NCI-H82 treated with DMSO at 0.1 percent for 48 hours (cell line): Measurements from ENCODE around the gene SCMH1.

Source experiments
- DNase-seq: peaks from one replicate; lab custom pipeline; 2025; ENCODE audit not compliant: unreplicated experiment; lab: John Stamatoyannopoulos, UW

Gene SCMH1

GRCh38 chr1:41032147-41032546 is 210.0 kb downstream of the SCMH1 start:
- no peak for DNase-seq

DNA sequence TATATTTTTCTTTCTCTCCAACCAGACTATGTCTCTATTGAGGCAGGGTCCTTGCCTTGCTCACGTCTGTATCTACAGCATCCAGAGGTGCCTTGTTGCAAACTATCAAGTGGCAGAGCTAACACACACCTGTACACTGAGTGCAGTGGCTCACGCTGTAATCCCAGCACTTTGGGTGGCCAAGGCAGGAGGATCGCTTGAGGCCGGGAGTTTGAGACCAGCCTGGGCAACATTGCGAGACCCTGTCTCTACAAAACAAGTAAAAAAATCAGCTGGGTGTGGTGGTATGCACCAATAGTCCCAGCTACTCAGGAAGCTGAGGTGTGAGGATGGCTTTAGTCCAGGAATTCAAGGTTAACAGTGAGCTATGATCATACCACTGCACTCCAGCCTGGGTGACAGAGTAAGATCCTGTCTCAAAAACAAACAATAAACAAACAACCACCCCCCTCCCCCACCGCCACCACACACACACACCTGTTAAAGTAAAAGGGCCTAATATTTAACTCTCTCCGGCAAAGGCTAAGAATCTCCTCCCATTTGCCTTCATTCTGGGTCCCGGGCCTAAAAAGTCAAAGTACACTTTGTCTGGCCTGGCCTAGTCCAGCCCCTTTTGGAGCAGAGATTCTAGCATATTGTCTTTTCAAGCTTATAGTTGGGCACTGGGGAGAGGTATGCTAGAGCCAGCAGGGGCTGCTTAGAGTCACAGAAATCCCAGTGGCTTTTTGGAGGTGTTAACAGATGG is 211.1 kb downstream of the SCMH1 start:
- no peak for DNase-seq

- no peak for DNase-seq
Observed at GRCh38 chr1:41028034-41028642, 214.0 kb downstream of the SCMH1 start.

DNA sequence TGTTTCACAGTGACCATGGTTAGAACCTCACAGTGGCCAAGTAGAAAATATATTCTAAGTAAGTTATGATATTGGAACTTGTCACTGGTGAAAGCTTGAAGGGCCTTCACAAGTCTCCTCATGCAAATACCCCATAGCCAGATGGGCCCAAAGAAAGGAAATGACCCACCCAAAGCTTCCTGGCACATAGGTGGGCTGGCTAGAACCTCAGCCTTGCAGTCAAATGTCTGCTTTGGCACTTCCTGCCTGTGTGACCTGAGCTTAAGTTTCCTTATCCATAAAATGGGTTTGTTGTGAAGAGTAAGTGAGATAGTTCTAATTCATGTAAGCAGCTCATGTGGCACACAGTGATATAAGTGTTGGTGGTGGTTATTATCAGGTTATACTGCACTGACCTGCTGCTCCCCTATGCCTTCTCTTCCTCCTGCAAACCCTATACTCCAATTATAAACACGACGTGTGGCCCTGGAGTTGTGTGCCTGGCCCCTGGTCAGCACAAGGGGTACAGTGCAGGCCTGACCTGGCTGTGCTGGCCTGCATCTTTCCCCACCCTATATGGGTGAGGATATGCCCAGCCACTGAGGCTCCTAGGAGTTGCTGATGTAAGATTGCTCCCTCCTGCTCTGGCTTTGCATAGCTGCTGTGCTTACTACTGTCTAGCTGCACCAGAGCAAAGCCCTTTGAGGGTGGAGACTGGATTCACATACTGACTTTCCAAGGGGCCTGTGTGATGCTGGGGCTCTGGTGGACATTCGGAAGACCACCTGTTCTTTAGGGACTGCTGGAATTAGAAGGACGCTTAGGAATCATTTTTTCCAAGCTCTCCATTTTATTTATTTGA is 215.9 kb downstream of the SCMH1 start:
- no peak for DNase-seq

DNA sequence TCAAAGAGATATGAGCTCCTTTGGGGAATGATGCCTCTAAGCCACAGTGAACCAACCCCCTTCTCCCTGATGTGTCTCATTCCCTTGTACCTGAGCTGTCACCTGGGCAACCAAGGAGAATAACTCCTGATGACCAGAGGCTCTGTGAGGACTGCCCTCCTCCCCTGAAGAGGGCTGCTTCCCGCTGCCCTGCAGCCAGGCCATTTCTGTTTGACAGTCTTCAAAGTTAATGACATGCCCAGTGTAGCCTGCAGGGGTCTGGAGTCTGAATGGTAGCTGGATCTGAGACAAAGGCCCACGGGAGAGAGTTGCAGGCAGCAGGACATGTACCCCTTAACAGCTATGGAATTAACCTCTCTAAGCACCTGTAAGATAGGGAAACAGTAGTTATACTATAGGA is 217.2 kb downstream of the SCMH1 start:
- DNase-seq, result no peak

DNA sequence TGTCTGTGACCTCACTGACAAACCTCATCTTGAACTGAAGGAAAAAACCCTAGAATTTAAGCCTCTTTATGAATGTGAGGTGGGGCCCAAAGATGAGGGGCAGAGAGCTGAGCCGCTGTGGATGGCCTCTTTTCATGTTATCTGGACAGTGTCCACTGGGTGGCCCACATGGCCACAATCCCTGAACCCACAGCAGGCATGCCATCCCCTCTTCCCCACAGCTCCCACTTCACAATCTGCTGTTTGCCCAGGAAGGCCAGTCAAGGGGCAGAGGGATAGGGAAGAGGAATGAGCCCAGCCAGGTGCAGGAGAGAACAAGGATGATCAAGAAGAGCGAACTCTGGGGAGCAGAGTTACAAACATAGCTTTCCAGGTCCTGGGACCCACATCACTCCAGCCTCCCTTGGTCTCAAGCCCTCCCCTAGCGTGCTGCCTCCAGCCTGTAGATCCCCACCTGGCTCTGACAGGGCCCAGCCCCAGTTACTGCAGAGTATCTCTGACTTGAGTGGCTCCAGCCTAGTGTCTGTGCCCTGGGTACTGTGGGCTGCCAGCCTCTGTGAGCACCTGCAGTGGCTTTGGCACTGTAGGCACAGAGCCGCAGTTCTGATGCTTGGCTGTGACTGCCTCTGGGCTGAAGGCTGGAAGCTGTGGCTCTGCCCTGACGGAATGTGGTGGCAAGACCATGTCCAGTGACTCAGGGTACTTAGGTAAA is 218.7 kb downstream of the SCMH1 start:
- no peak for DNase-seq

- no peak for DNase-seq
Observed at GRCh38 chr1:41022424-41022823, 219.7 kb downstream of the SCMH1 start.

- DNase-seq, result no peak
Observed at GRCh38 chr1:41021526-41022308, 220.4 kb downstream of the SCMH1 start, which contains the start of gene SLFNL1. Gene SLFNL1 (minus strand): TSS chr1:41021725. CDS start chr1:41020660, 1,065 bp downstream.

DNA sequence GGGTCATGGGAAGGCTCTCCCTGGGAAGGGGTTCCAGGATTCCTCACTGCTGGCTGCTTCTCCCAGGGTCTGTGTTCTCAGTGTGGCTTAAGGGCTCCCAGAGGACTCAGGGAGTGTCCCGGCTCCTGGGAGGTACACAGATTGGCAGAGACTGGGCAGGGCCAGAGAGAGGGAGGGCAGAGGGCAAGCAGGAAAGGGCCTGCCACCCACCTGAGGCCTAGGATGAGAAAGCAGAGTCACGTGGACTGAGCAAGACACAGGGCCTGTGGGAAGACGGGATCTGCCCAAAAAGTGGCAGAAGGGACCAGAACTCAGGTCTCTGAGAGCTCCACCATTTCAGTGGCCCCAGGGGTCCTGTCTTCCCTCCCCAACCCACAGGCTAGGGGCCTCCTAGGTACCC is 221.5 kb downstream of the SCMH1 start:
- DNase-seq, result no peak

GRCh38 chr1:41020109-41020576 is 222.0 kb downstream of the SCMH1 start:
- no peak for DNase-seq

- no peak for DNase-seq
Observed at GRCh38 chr1:41019353-41019745, 222.8 kb downstream of the SCMH1 start.

DNA sequence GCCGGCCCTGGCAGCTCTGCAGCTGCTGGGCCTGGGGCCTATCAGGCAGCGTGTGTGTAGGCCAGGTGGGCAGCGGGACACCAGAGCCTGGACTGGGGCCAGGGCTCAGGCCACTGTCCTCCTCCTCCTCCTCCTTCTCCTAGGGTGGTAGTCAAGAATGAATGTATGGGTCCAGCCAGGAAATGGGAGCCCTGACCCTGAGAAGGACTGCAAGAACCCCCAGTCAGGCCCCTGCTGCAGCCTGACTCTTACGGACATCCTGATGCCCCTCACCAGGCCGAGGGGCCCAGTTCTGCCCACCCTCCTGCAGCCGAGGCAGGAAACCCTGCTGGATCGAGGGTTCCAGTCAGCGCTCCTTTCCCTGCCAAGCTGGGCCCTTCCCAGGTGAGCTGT is 224.1 kb downstream of the SCMH1 start:
- no peak for DNase-seq

GRCh38 chr1:41017141-41018017 is 224.7 kb downstream of the SCMH1 start:
- no peak for DNase-seq

DNA sequence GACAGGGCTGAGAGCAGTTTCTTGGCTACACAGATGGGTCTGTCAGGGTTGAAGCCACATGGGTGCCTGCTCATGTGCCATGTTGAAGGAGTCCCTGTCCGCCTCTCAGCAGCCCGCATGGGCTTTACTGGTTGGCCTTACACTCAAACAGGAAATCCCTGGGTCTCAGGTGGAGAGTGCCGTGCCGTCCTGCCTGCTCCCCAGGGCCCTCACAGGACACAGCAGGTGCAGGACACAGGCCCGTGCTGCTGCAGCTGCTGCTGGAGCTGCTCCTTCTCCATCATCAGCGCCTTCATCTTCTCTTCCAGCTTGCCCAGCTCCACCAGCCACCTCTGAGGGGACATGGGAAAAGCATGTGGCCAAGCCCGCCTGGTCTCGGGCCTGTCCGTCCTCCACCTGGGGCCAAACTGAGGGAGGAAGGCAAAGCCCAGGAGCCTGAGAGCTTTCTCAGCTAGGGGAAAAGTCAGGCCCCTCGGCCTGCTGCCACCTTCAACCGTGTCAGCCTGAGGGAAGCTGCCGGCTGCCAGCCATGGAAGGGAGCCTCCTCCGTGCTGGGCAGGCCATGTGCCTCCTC is 226.1 kb downstream of the SCMH1 start:
- no peak for DNase-seq

DNA sequence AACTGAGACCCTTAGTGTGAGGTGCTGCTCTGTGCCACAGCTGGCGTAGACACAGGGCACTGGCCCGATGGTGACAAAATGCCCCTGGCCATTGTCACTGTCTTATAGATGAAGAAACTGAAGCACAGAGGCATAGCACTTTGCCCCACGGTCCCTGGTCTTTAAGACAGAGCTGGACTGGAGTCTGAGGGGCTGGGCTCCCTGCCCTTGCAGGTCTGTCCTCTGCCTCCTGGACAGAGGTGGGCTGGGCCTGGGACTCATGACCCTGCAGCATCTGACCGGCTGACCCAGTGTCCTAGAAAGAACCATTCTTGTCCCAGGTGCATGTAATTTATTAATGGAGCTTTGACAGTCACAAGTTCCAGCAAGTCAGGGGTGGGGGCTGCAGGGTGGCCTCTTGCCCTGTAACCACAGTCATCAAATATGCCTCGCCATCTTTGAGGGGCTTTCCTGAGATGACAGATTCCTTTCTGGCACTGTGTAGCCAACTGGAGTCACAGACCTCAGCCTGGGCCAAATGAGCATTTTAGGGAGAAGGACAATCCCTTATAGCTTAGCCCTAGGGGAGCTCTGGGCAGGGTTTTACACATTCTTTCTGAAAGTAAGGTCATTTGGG is 226.7 kb downstream of the SCMH1 start:
- DNase-seq, result no peak

- no peak for DNase-seq
Observed at GRCh38 chr1:41014871-41015270, 227.2 kb downstream of the SCMH1 start.

DNA sequence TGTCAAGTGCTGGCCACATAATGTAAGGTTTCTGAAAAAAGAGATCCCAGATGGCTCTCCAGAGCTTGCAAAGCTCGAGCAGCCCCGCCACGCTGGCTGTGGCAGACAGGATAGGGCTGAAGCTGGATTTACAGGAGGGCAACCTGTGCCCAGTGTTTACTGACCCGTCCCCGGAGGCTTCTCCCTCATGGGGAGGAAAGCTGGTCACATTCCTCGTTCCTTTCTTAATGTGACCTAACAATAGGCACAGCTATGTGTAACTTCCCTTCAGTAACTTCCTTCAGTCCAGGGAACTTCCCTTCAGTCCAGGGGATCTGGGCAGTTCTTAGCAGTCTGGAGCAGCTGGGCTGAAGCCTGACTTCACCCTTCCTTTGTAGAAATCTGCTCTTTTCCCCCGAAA is 228.3 kb downstream of the SCMH1 start:
- DNase-seq, result no peak

DNA sequence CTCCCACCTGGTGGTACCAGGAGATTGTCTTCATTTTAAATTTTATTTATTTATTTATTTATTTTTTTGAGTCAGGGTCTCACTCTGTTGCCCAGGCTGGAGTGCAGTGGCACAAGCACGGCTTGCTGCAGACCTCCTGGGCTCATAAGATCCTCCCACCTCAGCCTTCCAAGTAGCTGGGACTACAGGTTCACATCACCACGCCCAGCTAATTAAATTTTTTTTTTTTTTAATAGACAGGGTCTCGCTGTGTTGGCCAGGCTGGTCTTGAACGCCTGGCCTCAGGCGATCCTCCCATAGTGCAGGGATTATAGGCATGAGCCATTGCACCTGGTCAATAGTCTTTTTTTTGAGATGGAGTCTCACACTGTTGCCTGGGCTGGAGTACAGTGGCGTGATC is 229.1 kb downstream of the SCMH1 start:
- DNase-seq, result no peak

DNA sequence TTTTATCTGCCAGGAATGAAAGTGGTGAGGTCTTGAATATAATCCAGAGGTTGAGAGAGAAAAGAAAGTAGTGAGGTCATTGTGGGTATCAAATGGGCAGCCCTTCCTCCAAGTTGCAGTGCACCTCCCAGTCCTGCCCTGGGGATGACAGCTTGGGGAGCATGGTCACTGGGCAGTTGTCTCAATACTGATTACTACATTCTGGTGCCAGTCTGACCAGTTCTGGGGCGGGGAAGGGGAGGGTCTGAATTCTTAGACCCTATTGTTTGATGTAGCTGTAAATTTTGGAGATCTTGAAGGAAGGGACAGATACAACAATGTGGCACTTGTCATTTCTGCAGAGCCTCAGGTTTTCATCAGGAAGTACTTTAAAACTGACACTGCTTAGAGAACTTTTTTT is 231.8 kb downstream of the SCMH1 start:
- DNase-seq, result no peak
